NCI-H524 (cell line): Measurements from ENCODE around the gene GRM8.

Experiments used
- DNase-seq, 2 experiments: peaks; one replicate each; lab custom pipeline; 2025; lab: John Stamatoyannopoulos, UW

GRM8 gene

DNA sequence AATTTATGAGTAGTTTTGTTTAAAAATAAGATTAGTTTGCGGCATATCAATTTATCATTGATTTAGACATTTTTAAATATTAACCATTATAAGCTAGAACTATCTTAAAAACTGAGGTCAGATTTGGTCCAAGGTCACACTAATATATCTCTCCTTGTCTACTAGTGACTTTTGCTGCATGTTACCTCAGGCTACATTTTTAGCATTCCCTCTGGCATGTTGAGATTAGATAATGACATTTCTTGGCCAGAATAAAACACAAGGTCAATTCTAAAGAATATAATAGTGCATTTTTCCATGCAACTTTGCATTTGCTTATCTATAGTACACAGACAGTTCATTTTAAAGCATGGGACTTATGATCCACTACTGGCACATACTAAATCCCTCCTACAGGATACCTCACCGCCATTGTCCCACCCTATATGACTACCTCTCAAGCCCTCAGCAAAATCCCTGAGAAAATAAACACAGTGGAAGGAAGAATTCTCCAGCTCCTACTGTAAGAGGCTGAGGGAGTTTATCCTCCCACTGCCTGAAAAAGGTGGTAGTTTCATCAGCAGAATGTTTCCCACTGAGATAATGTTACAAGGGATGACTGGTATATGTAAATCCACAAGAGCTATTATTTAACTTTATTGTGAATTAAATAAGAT is 816.4 kb downstream of the GRM8 start:
- DNase-seq = no peak

DNA sequence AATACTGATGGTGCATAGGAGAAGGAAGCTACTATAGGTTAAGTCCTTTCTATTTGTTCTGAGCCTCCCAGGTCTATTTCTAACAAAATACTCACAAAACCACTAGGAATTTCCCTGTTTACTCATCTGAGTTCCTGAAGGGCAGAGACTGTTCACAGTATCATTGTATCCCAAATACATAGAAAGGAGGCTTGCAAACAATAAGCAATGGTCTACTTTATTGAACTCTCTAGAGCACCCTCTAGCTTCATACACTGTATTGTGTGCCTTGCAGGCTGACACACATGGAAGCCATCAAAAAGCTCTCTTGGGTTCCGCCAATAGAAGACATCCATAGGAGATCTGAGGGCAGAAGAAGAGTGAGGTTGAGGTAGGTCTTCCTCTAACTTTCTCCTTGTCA is 826.1 kb downstream of the GRM8 start:
- DNase-seq = no peak

DNA sequence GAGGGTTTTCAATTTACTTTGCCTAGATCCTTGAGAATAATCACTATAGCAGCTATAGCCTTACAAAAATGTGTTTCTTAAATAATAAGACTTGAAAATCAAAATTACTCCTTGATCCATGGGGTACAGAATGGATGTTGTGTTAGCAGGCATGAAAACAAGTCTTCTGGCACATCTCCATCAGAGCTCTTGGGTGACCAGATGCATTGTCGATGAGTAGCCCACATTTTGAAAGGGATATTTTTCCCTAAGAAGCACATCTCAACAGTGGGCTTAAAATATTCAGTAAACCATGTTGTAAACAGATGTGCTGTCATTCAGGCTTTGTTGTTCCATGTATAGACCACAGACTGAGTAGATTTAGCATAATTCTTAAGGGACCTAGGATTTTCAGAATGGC is 827.8 kb downstream of the GRM8 start:
- no peak for DNase-seq

DNA sequence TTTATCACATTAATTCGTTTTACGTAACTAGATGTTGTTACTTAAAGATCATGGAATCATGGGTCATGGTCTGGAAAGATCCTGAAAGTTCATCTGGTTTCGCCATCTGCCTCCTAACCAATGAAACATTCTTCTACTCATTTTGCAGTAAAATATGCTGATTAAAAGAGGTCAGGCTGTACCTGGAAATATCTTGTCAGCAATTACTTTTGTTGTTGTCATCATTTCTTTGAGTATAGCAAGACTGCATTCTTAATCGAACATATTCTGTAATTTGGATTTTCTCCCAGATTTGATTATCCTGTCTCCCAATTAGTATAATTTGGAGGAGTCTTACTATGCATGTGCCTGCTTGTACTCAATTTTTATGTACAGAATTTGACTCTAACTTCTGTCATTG is 833.7 kb downstream of the GRM8 start:
- DNase-seq = no peak

DNA sequence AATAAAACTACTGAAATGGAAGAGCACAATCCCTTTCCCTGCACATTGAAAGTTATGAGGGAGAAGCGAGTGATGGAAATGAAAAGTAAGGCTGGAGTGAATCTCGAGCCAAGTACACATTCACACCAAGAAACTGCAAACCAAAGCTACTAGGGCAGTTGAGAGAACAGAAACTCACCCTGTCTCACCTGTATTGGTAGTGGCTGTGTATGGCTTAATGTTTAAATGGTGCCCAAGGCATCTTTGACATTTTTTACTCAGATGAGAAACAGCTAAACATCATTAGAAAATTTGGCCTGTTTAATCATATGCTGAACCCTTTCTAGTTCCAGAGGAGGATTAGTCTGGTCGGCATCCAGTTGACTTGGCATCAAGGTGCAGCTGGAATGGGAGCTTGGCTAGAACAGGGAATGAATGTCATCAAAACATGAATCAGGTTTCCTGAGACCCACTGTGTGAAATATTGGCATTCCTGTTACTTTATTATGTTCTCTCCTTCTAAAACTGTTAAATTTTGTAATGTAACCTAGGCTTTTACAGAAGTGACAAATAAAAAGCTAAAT is 840.8 kb downstream of the GRM8 start:
- no peak for DNase-seq

DNA sequence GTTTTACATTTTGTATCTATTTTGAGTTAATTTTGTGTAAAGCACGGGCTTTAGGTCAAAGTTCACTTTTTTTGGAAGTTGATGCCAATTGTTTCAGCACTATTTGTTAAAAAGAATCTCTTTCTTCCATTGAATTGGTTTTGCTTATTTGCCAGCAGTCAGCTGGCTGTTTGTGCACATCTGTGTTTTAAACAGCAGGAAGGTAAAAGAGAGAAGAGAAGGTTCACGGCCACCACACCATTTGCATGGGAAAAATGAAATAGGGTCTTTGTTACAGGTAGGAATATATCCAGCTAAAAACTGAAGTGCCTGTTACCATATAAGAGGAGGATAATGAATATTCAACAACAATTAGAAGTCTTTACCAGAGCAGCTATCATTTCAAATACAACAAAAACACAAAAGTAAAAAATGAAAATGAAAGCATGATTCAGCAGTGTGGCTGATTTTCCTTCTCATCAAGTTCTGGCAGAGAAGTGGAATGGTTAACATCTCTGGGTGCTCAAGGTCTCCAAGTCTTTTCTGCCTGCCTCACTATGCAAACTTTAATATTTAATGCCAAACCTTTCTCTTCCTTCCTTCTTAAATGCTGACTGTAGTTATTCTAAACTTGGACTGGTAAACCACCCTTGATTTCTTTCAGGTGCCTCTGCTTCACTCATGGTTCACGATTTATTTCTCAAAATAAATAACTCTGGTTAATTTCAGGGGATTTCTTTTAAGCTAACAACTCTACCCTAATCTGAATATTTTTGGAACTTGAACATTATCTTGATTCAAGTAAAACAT is 841.5 kb downstream of the GRM8 start:
- no peak for DNase-seq

DNA sequence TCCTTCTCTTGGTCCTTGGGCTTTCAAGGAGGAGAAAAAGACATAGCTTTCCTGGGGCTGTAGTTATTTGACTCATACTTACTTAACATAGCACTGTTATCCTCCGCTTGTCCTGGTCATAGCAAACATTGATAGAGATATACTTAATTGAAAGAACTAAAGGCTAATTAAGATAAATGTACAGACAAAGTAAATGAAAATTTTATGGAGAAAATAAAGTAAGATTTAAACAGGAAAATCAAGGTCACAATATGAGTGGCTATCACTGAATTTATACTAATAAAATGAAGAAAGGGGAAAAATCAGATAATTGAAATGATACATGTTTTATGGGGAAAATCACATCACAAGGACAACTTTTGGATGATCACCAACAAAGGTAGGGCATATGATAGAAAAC is 849.7 kb downstream of the GRM8 start:
- no peak for DNase-seq

DNA sequence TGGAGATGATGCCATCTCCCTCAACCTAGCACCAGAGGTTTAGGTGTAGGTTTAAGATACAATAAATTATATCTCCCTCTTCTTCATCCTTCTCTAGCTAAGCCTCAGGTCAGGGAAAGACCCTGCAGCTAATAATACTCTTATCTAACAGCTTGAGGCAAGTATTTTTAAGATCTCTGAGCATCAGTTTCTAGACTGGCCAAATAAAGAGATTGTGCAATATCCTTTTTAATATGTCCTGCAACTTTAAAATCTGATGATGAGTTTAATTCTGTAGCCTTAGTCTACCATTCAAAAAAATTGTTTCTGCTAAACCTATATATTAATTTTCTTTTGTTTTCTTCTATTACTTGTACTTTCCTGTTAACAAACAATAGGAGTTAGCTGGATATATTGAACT is 850.8 kb downstream of the GRM8 start:
- no peak for DNase-seq

DNA sequence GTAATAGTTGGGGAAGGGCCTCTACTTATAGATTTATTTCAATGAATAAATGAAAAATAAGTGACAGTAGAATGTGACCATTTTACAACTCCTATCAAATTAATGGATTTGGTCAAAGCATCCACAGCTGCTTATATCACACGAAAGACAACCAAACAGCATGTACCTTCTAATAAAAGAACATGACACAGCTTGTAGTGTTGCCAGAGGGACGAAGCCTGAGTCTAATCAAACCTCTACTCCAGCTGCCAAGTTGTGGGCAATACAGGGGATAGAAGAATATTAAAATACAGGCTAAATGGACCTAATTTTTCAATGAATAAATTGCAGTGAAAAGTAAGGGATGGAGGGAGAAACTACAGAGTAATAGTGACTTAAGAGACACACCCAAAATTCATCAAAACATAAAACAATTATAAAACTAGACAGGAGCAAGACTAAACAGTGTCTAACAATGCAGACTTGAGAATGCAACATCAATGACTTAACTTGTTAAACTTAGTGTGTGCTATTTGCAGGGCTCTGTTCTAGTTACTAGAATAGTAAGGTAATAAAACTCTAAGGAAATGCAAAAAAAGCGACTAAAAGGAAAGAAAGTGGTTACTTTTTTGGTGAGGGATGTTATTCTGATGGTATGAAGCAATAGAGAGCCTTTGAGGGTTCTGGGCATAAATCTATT is 853.8 kb downstream of the GRM8 start:
- no peak for DNase-seq

DNA sequence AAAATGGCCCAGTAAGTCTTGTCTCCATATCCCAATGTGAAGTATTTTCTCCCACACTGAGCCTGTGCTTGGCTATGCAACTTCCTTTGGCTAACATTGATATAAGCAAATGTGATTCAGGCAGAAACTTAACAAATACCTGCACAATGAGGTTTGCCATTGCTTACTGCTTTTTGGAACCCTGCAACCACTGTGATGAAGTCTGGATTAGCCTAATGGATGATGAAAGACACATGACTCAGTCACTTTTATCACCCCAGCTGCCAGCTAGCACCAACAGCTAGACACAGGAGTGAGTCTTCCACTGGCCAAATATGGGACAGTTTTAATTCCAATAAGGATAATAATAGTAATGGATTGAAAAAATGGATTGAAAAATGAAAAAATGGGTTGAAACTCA is 854.5 kb downstream of the GRM8 start:
- no peak for DNase-seq

DNA sequence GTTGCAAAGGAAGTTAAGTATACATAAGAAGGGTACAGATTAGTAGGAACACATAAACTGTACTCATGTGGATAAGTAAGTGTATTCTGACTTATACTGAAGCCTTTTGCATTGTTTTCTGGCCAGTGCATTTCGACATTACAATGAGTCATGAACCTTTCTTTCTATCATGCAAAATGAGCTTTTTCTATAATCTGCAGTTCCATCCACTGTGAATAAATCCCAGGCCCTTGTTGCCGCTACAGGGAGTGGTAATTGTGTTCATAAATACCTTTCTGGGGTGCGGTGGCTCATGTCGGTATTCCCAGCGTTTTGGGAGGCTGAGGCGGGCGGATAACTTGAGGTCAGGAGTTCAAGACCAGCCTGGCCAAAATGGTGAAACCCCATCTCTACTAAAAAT is 858.3 kb downstream of the GRM8 start:
- no peak for DNase-seq
